ENCODE results near the gene NPTX1. TPM values are rescaled to one million over a fixed set of nuclear protein-coding genes. Genes with fewer than 3 reads are reported as not detected.

Gene NPTX1
- total and polyA plus RNA-seq, 2 experiments from 2014 or later: 3.4 to 20.5 TPM

GRCh38 chr17:80463784-80464400 is 12.5 kb downstream of the NPTX1 start:
- no peaks in the 10 kb centered on the region for H3K4me1 ChIP-seq (ENCODE audit: insufficient read depth)
- peaks cover 3% of the 10 kb centered on the region; the same call in 1 of the 2 replicates for H3K27me3 ChIP-seq (ENCODE audit: insufficient read depth)
- H3K4me2 ChIP-seq: no peak overlapping the region
- no peak for DNase-seq (ENCODE audit: low spot score)
- H2AFZ ChIP-seq: no peak overlapping the region
- Mint-ChIP-seq H3K4me3 (no peak overlapping the region), H3K36me3 (ENCODE audit: low read depth) (no peaks in the 10 kb centered on the region), H3K27ac (no peak overlapping the region), H3K27me3 (ENCODE audit: insufficient read depth, low read depth, poor library complexity) (peaks cover 15% of the 10 kb centered on the region), H3K4me1 (no peaks in the 10 kb centered on the region), H3K9me3 (no peaks in the 10 kb centered on the region)
- H3K4me3 ChIP-seq: no peak overlapping the region
- H3K27ac ChIP-seq (ENCODE audit: low read depth): no peak overlapping the region
- no peaks in the 10 kb centered on the region for H3K79me2 ChIP-seq (replicated peaks; ENCODE audit: insufficient read depth)
- H3K9me2 ChIP-seq (ENCODE audit: insufficient read depth): no peaks in the 10 kb centered on the region
- H3F3A ChIP-seq (replicated peaks; ENCODE audit: low read depth): no peaks in the 10 kb centered on the region
- ATAC-seq: no peak
- no peaks in the 10 kb centered on the region for H3K36me3 ChIP-seq (ENCODE audit: insufficient read depth)
- TF ChIP-seq EZH2phosphoT487 (IDR thresholded peaks at IDR 0.05; ENCODE audit: unreplicated experiment) (no peak), POLR2AphosphoS5 (IDR thresholded peaks at IDR 0.05; ENCODE audit: low read depth) (no peak), ZNF462 (CRISPR knock-in tag; IDR thresholded peaks at IDR 0.05) (no peak), NANOG (IDR thresholded peaks at IDR 0.05; ENCODE audit: borderline replicate concordance) (no peak), EZH2 (IDR thresholded peaks at IDR 0.05; ENCODE audit: low read depth, unreplicated experiment) (no peak), STAT1 (IDR thresholded peaks at IDR 0.05; ENCODE audit: unreplicated experiment) (no peak), CREB1 (CRISPR knock-in tag; IDR thresholded peaks at IDR 0.05; ENCODE audit: low read depth) (no peak), CTCF (conservative IDR thresholded peaks at IDR 0.05; ENCODE audit: low read depth in 2 of 2) (no peak), JUNB (IDR thresholded peaks at IDR 0.05; ENCODE audit: unreplicated experiment) (no peak), ETS1 (IDR thresholded peaks at IDR 0.05) (no peak), REST (IDR thresholded peaks at IDR 0.05; ENCODE audit: unreplicated experiment) (no peak)
- no peaks in the 10 kb centered on the region for H4K20me1 ChIP-seq (replicated peaks; ENCODE audit: insufficient read depth)
